HG03521 (cell line): ENCODE results near the gene CEP41.

Experiments
- ATAC-seq: cut with Tn5 transposase; IDR thresholded peaks from one replicate; pipeline ENCODE4 v1.9.1; 2021; ENCODE audit warnings: mild to moderate bottlenecking, moderate library complexity; ENCODE audit not compliant: unreplicated experiment

The CEP41 gene

GRCh38 chr7:130421684-130422083 is 19.1 kb downstream of the CEP41 start:
- ATAC-seq, result no peak

GRCh38 chr7:130420943-130421578 is 19.8 kb downstream of the CEP41 start:
- ATAC-seq, result no peak

GRCh38 chr7:130419658-130420057 is 21.2 kb downstream of the CEP41 start:
- ATAC-seq, result no peak

GRCh38 chr7:130418306-130418705 is 22.5 kb downstream of the CEP41 start:
- no peak for ATAC-seq

- no peak for ATAC-seq
Observed at GRCh38 chr7:130417213-130417612, 23.6 kb downstream of the CEP41 start.

GRCh38 chr7:130415006-130415405 is 25.8 kb downstream of the CEP41 start:
- ATAC-seq, result no peak

- no peak for ATAC-seq
Observed at GRCh38 chr7:130413201-130413600, 27.6 kb downstream of the CEP41 start.

GRCh38 chr7:130410868-130411541 is 29.8 kb downstream of the CEP41 start:
- no peak for ATAC-seq

- ATAC-seq, result no peak
Observed at GRCh38 chr7:130409712-130410072, 31.1 kb downstream of the CEP41 start.

GRCh38 chr7:130409067-130409711 is 31.6 kb downstream of the CEP41 start:
- ATAC-seq, result no peak

- no peak for ATAC-seq
Observed at GRCh38 chr7:130405003-130405402, 35.8 kb downstream of the CEP41 start.

GRCh38 chr7:130401578-130401977 is 39.2 kb downstream of the CEP41 start:
- no peak for ATAC-seq

- ATAC-seq, result no peak
Observed at GRCh38 chr7:130401101-130401500, 39.7 kb downstream of the CEP41 start.

GRCh38 chr7:130400120-130400572 is 40.7 kb downstream of the CEP41 start:
- no peak for ATAC-seq

- no peak for ATAC-seq
Observed at GRCh38 chr7:130398526-130399090, 42.2 kb downstream of the CEP41 start.

GRCh38 chr7:130397758-130398073 is 43.1 kb downstream of the CEP41 start:
- ATAC-seq, result no peak

GRCh38 chr7:130397051-130397757 is 43.6 kb downstream of the CEP41 start:
- no peak for ATAC-seq

- no peak for ATAC-seq
Observed at GRCh38 chr7:130396109-130396508, 44.7 kb downstream of the CEP41 start.

GRCh38 chr7:130395421-130395820 is 45.4 kb downstream of the CEP41 start:
- no peak for ATAC-seq

GRCh38 chr7:130394421-130395195 is 46.2 kb downstream of the CEP41 start:
- ATAC-seq, result no peak
